Fibroblast of skin of left biceps (primary cell): Measurements from ENCODE around the gene LSP1.
A peak's percentile ranks its signal among the peaks of the same experiment; 100 is the strongest.

Experiments
- DNase-seq, 2 experiments: peaks; one replicate each; pipeline ENCODE4 v3.0.0-alpha.2; 2013; ENCODE audit warnings: low read depth in 2 of 2

The LSP1 gene

DNA sequence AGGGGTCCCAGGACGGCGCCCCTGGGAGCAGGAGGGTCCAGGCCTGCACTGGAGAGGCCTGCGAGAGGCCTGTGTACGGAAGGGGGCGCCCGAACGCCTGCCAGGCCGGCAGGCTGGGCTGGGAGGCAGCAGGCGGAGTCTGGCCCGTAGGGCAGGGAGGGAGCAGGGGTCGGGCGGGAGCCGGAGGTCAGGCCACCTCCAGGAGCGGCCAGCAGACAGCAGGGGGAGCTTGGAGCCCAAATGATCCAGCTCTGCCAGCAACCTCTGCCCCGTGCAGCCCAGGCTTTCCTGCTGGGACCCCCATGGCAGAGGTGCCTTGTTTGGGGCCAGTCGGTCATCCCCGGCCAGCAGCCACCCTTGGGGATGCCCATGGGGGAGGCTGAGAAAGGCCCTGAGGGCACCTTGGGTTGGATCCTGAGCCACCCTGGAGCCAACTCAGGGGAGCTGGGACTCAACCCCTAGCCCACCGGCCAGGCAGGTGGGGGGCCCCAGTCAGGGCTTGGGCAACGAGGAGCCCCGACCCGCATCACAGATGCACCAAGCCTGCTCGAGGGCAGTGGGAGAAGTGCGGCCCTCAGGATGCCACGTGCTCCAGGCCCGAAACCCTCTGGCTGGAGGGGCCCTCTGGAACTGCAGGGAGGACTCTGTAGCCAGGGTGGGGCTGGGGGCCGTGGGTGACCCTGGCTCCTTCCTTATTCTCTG lies 27.7 kb upstream of the LSP1 start:
- DNase-seq = no peak

DNA sequence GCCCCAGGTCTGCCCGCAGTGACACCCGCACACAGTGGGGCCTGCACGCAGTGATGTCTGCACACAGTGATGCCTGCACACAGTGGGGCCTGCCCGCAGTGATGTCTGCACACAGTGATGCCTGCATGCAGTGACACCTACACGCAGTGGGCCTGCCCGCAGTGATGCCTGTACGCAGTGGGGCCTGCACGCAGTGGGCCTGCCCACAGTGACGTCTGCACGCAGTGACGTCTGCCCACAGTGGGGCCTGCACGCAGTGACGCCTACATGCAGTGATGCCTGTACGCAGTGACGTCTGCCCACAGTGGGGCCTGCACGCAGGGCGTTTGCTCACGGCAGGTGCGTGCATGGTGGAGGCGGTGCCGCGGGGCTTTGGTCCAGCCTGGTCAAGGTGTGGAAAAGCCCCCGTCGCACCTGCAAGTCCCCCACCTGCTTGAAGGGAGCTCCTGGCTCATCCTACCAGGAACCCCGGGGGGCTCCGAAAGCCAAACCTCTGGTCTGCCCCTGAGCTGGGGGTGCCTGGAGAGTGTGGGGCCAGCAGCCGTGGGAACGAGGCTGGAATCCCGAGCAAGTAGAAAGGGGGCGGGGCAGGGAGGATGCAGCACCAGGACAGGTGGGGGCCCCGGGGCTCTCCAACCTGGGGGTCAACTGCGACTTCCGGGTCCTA lies 27.0 kb upstream of the LSP1 start:
- DNase-seq = no peak

DNA sequence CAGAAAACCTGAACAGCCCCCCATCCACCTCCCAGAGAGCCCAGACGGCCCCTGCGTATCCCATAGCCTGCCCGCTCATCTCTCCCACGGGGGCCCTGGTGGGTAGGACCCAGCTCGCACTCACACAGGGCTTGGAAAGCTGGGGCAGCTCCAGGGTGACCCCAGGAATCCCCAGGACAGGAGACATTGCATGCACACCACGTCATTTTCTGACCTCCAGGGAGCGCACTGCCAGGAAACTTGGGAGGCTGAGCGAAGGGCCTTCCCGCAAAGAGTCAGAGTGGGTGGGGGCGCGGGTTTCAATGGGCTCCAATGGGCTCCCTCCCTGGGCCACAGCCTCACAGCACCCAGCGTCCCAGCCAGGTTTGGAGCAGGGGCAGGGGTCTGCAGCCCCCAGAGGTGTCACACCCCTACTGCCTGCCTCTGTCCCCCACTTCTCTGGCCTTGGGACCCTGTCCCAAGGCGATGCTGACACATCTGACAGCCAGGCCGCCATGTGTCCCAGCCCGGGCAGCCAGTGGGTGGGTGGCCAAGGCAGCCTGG lies 26.3 kb upstream of the LSP1 start:
- no peak for DNase-seq

DNA sequence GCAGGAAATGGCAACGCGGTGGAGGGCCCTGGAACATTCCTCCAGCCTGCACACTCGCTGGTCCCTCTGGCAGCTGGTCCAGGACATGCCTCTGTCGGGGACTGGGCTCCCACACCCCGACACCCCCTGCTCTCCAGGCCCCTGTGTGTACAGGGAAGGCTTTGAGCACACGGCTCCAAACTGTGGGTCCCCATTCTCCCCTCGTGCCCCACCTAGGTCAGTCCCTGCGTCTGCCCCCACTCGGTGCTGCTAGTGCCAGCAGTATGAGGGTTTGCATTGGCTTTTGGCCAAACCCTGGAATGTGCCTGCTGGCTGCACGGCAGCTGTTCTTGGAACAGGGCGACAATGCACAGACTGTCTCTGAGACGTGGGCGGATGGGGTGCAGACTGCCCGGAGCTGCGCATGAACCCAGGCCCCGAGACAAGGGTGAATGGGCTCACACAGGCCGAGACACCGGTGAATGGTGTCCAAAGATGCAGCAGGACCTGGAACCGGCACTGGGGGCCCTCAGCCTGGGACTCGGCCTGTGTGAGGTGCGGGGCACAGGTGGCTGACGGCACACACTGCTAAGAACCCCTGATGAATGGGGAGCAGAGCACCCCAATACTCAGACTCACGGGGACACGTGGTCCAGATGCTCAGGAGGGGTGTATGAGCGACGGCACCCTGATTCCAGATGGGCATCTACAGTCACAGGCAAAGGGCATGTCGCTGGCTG lies 25.6 kb upstream of the LSP1 start:
- DNase-seq = peak; percentile 10

DNA sequence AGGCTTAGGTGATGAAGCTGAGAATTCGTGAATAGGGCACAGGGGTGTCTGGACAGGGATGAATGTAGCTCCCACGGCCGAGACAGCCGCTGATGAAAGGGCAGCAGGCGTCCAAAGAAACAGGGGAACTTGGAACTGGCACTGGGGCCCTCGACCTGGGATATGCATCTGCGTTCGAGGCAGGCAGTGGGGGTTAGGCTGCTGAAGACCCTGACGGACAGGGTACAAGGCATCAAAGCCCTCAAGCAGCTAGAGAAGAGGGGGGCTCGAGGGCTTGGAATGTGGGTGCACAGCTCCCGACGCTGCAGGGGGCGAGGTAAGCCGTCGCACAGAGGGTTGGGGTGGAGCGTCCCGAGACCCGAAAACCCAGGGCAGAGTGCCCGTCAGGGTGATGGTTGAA lies 25.0 kb upstream of the LSP1 start:
- DNase-seq = no peak

DNA sequence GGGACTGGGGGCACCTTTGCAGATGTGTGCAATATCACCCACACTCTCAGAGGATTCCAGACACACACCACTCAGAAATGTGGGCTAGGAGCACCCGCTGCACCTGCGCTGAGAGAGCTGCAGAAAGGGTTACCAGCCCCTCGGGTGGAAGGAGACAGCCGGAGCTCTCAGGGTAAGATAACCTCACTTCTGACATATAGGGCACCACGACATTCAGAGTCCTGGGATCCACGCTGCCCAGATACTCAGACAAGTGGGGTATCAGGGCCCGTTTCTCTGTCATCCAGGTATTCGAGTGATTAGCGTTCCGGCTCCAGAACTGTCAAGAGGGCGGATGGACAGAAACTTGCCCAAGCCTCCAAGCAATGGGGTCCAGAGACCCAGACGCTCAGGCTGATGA lies 24.3 kb upstream of the LSP1 start:
- DNase-seq = no peak

DNA sequence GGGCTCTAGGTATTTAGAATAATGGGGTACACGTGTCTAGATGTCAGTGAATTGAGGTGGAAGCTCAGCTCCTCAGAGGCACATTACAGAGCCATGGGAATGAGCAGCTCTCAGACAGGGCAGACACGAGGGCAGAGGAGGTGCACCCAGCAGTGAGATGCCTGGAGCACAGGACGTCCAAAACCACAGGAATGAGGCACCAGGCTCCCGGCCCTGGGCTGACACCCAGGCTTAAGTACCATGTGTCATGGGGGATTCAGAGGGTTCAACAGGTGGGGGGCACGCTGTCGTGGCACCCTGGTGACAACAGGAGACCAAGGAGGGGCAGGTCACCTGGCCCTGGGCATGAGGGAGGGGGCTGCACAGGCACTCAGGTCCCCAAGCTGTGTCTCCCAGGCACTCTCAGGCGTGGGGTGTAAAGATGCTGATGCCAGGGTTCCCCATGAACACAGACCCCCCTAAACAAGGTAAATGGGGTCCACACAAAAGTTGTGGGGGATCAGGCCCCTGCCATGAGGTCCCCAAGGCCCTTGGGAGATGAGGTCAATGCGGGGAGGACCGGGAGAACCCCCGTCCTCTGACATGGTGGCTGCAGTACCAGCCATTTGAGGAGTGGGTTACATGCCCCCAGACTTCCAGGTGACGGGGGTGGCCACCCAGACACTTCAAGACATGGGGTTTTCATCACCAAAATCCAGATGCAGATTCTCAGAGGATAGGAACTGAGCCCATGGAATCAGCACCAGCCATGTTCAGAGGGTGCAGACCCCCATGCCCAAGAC lies 23.7 kb upstream of the LSP1 start:
- no peak for DNase-seq

DNA sequence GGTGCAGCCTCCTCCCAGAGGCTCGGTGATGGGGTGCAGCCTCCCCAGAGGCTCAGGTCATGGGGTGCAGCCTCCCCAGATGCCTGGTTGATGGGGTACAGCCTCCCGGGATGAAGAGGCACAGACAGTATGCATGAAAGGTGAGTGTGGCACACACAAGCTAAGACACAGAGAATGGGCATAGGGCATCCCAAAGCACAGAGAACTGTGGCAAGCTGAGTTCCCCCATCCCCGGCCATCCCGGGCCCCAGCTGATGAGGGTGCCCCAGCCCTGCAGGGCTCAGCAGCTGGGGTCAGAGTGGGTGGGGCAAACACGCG lies 22.9 kb upstream of the LSP1 start:
- DNase-seq = no peak

DNA sequence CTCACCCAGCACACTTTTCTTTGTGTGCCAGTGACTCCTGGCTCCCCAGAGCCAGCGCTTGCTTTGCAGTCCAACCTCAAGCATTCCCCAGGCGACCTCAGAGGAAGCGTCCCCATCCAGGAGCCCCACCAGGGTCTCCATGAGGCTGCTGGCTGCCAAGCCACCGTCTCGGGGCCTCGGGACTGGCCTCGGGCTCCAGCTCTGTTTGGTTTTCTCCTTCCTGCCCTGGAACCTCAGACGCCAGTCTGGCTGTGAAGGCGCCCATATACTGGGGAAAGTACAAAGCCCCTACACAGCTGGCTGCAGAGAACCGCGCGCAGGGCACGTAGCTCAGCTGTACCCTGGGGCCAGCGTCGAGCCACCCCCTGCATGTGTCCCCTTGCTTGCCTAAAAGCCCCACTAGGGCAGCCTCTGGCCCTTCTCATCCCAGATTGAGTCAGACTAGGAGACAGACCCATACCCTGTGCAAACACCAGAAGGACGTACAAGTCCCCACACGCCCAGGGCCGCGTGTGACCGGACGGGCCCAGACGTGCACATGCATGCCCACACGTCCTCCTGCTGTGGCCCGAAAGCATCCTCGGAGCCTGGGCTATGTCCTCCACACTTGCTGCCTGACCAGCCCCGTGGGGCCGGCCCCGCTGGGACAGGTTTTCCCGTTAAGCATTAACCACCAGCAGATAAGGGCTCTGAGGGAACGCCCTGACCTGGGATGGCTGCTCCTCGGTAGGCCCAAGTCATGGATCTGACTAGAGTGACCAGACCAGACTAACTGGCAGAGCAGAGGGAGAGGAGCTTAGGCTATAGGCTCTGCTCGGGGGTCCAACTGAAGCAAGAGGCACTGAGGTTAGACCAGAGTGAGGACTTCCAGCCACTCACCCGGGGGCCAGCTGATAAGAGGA lies 22.3 kb upstream of the LSP1 start:
- no peak for DNase-seq

DNA sequence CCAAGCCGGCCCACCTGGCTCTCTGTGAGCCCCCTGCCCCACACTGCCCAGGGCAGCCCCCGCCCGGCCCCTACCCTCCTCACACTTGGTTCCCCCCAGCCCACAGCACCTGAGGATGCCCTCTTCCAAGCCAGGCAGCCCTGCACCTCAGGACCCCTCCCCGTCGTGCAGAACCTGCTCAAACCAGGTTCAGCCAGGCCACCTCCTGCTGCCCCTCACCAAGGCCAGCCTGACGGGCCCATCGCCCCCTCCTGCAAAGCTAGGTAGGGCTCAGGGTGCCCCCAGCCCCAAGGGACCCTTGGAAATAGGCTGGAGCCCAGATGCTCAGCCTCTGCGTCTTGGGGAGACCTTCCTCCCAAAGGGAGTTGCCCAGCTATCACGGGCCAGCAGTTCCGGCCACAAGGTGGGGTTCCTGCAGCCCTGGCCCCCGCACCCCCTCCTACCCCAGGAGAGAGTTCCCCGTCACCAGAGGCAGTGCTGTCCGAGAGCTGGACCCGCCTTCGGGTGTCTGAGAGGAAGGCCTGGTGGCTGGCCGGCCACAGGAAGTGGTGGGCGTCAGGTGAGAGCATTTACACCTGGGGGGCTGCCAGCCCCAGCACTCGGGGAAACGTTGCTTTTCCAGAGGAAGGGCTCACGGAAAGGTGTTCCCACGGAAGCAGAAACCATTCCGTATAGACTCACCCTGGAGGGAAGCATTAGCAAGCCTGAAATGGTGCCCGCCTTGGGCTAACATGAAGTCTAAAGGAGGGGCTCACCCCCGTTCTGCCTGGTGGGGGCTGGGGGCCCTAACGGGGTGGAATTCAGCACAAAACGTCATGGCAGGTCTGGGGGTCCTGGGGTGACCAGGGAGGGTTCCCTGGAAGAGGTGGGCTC lies 21.3 kb upstream of the LSP1 start:
- no peak for DNase-seq

DNA sequence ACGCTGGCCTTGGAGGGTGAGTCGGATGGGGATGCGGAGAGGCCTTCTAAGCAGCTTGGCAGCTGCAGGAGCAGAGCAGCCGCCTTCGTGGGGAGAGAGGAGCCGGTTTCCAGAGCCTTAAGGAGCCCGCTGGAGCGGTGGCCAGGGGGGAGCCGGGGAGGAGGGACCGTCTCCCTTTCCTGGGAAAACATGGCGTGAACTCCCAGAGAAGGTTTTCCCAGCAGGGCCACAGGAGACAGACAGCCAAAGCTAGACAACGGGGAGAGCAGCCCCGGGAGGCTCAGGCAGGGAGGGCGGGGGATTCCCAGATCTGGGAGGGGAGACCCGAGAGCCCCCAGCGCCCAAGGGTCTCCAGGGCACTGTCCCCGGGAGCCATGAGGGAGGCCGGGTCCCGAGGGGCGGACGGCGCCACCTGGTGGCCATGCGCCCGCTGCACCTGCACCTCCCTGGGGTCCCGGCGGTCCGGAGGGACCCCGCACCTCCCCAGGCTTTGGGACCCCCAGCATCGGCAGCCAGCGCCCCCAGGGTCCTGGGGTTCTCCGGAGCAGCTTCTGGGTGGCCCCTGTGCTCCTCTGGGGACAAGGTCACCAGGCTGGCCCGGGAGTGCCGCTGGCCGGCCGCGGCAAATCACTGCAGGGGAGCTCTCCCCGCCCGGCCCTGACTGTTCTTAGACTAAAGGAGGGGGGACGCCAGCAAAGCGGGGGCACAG lies 20.5 kb upstream of the LSP1 start:
- no peak for DNase-seq

DNA sequence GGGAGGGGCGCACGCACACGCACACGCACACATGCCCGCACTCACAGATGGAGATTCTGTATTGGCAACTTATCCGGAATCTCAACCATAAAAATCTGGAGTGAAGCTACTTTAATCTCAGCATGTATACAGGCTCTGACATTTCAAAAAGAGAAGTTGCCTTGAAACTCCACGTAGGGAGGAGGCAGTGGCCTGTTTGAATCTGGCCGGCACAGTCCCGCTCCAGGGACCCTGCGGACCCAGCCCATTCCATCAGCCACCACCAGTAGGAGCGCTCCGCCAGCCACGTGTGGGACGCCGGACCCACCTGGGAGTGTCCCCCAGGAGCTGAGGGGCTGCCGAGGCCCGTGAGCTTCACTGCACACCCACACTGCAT lies 20.0 kb upstream of the LSP1 start:
- no peak for DNase-seq

DNA sequence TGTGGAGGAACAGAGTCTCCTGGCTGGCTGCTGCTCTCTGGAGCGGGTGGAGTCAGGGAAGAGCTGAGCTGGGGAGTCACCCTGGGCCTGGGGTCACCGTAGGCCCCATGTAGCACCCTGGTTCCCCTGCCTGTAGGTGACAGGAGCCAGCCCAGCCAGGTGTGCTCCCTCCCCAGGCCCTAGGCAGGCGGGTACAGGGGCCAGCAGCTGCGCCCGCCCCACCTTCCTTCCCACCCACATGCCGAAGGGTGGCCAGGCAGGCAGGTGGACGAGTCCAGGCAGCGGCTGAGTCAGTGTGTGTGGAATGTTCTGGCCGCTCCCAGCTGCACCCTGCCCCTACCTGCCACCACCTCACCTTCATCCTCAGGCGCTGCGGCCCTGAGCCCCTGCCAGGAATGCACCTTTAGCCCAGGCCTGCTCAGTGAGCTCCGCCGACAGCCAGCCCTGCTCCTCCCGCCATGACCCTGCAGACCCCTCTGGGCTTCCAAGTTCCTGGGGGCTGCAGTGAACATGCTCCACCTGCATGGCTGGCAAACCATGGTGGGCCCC lies 18.7 kb upstream of the LSP1 start:
- no peak for DNase-seq

DNA sequence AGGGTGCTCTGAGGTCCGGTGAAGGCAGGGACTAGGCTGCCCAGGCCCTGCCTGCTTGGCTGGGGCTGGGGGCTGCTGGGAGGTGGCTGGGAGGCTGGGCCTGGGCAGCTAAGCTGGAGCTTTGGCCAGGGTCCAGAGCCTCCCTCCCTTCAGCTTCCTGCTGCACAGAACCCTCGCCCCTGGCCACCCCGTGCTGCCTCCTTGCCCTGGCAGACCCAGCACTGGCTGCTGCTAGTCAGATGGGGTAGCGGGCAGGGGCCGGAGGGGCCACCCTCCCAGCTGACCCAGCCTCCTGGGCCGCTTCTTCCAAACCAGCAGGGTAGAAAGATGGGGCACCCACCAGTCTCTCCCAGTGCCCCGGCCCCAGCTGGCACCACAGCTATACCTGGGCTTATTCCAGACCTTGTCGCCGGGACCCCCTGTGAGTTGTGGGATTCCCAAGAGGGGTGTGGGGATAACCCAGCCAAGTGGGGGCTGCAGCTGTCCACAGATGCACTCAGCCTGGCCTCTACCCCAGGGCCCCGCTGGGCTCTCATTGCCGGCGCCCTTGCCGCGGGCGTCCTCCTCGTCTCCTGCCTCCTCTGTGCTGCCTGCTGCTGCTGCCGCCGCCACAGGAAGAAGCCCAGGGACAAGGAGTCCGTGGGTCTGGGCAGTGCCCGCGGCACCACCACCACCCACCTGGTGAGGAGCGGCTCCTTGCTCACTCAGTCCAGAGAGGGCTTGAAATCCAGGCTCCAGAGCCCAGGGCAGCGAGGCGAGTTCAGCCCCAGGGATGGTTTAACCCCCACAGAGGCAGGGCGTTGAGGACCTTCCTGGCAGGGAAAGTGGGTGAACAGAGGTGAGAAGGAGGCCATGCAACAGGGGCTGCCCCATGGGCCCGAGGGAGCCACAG lies 17.9 kb upstream of the LSP1 start, which contains the start of gene SYT8:
TSS of gene SYT8 (plus strand) at position 212 of the 892 bp plus-strand sequence. CDS start at position 328, 116 bp downstream.
- DNase-seq = no peak

DNA sequence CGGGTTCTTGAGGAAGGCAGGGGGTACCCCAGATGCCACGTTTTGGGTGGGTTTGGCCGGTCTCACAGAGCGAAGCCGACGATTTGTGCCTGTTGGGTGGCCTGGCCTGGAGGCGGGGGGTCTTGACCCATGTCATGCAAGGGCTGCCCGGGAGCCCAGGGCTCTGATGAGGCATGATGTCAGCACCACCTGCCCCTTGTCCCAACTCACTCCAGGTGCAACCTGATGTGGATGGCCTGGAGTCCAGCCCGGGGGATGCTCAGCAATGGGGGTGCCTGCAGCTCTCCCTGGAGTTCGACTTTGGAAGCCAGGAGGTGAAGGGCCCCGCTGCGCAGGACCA lies 17.2 kb upstream of the LSP1 start:
- no peak for DNase-seq

DNA sequence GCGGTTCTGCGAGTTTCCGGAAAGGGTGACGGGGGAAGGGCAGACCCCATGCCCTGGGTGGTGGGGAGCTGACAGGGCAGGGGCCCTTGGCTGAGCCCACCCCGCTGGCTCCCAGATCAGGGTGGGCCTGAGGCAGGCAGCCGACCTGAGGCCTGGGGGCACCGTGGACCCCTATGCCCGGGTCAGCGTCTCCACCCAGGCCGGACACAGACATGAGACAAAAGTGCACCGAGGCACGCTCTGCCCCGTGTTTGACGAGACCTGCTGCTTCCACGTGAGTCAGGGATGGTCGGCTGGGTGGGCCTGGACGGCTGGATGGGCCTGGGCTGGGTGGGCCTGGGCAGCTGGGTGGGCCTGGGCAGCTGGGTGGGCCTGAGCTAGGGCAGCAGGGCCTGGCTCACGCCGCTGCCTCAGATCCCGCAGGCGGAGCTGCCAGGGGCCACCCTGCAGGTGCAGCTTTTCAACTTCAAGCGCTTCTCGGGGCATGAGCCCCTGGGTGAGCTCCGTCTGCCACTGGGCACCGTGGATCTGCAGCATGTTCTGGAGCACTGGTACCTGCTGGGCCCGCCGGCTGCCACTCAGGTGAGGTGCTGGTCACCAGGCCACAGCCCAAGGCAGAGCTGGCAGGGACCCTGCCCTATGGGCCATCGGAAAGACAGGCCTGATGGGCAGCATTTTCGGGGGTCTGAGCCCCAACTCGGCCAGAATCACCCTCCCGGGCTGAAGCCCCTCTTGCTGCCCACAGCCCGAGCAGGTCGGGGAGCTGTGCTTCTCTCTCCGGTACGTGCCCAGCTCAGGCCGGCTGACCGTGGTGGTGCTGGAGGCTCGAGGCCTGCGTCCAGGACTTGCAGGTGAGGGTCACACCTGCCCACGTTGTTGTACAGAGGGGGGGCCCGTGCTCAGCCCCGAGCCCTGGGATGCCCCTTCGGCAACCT lies 16.6 kb upstream of the LSP1 start:
- DNase-seq = no peak
